ENCODE data around the gene RAB3B.

GRCh38 chr1:52037909-52038308, 47.4 kb upstream of the RAB3B start:
- TF ChIP-seq CTCF (IDR thresholded peaks at IDR 0.05; ENCODE audit: insufficient read depth, low read length) (no peak), GABPA (IDR thresholded peaks at IDR 0.05; ENCODE audit: low read depth) (no peak), REST (IDR thresholded peaks at IDR 0.05; ENCODE audit: insufficient replicate concordance, low read depth) (no peak), POLR2AphosphoS5 (IDR thresholded peaks at IDR 0.05; ENCODE audit: low read depth) (no peak)
